Liver (tissue), 3 donors: Measurements from ENCODE around the gene ATP11A.

Source experiments
- CTCF ChIP-seq: fragments of 150-350 bp; IDR thresholded peaks from 2 replicates; pipeline ENCODE4 v1.5.1; 2017; ENCODE audit warnings: improper control_type of control experiment, low read depth, low read length; ENCODE audit not compliant: missing input control
- EGR1 ChIP-seq, 2 donors: IDR thresholded peaks; 2 replicates each; pipeline ENCODE4 v1.6.1; 2016 to 2018; ENCODE audit warnings: antibody characterized with exemption in 2 of 2, low read depth in 2 of 2
- JUND ChIP-seq, 2 donors: IDR thresholded peaks; 2 replicates each; pipeline ENCODE4 v1.6.1; 2016; ENCODE audit warnings: antibody characterized with exemption in 2 of 2
- NR2F2 ChIP-seq: IDR thresholded peaks from 2 replicates; pipeline ENCODE4 v1.6.1; 2016; ENCODE audit warnings: antibody characterized with exemption
- RAD21 ChIP-seq, 2 donors: IDR thresholded peaks; 2 replicates each; pipeline ENCODE4 v1.6.1; 2016; ENCODE audit warnings: antibody characterized with exemption in 2 of 2, mild to moderate bottlenecking in 2 of 2
- REST ChIP-seq: IDR thresholded peaks from 2 replicates; pipeline ENCODE4 v1.6.1; 2016; ENCODE audit warnings: antibody characterized with exemption, mild to moderate bottlenecking
- TAF1 ChIP-seq: conservative IDR thresholded peaks from 2 replicates; pipeline ENCODE4 v1.6.1; 2016; ENCODE audit warnings: antibody characterized with exemption, mild to moderate bottlenecking
- YY1 ChIP-seq: IDR thresholded peaks from 2 replicates; pipeline ENCODE4 v1.6.1; 2016; ENCODE audit warnings: antibody characterized with exemption, mild to moderate bottlenecking
- ZBTB33 ChIP-seq: IDR thresholded peaks from 2 replicates; pipeline ENCODE4 v1.6.1; 2016; ENCODE audit warnings: antibody characterized with exemption
- TF ChIP-seq, protein P1 (sequence below): IDR thresholded peaks from 2 replicates; pipeline ENCODE4 v1.6.1; 2016; ENCODE audit warnings: antibody characterized with exemption
- donor health status: healthy.
- donor health status: healthy.

- no peak for TF ChIP-seq YY1
- no peak for TF ChIP-seq CTCF
- no peak for TF ChIP-seq ZBTB33
- no peak for TF ChIP-seq TAF1
- TF ChIP-seq RAD21 (IDR thresholded peaks at IDR 0.05) = no peak
- TF ChIP-seq NR2F2 = no peak
- no peak for TF ChIP-seq REST
- TF ChIP-seq JUND (IDR thresholded peaks at IDR 0.05) = no peak
- TF ChIP-seq, protein P1, sequence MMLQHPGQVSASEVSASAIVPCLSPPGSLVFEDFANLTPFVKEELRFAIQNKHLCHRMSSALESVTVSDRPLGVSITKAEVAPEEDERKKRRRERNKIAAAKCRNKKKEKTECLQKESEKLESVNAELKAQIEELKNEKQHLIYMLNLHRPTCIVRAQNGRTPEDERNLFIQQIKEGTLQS = no peak
- TF ChIP-seq EGR1 (IDR thresholded peaks at IDR 0.05; ENCODE audit: low read depth in 2 of 2) = no peak
Measured at GRCh38 chr13:112857914-112858490, 168.2 kb downstream of the ATP11A start.
